Retinal pigment epithelial cell (primary cell): ENCODE data around the gene EFCAB5.

Experiments used
- DNase-seq: peaks from one replicate; pipeline ENCODE4 v3.0.0-alpha.2; 2010; ENCODE audit warnings: low read depth
- H3K4me3 ChIP-seq: 2 replicates; pipeline ENCODE4 v1.5.1; 2011; ENCODE audit warnings: mild to moderate bottlenecking, low read length, control low read depth, moderate library complexity
- TF ChIP-seq, protein P1 (sequence below): conservative IDR thresholded peaks from 2 replicates; pipeline ENCODE4 v1.5.1; 2011; ENCODE audit warnings: low read depth, low read length, control low read depth, inconsistent platforms

The EFCAB5 gene

DNA sequence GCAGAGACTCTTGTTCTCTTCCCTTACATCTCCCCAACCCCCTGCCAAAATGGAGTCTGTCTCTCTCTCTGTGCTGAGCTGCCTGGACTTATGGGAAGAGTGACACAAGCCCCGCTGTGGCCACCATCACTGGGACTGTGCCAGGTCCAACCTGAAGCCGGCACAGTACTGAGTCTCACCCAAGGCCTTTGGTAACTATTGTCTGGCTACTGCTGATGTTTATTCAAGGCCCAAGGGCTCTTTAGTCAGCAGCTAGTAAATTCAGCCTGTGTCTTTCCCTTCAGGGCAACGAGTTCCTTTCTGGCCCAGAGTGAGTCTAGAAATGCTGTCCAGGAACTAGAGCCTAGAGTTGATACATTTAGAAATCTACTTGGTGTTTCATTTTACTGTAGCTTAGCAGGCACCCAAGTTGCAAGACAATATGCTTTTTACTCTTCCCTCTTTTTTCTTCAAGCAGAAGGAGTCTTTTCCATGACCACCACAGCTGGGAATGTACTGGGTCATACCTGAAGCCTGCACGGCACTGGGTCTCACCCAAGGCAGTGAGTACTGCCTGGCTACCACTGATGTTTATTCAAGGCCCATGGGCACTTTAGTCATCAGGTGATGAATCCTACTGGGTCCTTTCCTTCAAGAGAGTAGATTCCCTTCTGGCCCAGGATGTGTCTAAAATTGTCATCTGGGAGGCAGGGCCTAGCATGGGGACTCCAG, 17.7 kb downstream of the EFCAB5 start:
- H3K4me3 ChIP-seq, result no peak overlapping the region
- DNase-seq, result no peak
- TF ChIP-seq, protein P1, sequence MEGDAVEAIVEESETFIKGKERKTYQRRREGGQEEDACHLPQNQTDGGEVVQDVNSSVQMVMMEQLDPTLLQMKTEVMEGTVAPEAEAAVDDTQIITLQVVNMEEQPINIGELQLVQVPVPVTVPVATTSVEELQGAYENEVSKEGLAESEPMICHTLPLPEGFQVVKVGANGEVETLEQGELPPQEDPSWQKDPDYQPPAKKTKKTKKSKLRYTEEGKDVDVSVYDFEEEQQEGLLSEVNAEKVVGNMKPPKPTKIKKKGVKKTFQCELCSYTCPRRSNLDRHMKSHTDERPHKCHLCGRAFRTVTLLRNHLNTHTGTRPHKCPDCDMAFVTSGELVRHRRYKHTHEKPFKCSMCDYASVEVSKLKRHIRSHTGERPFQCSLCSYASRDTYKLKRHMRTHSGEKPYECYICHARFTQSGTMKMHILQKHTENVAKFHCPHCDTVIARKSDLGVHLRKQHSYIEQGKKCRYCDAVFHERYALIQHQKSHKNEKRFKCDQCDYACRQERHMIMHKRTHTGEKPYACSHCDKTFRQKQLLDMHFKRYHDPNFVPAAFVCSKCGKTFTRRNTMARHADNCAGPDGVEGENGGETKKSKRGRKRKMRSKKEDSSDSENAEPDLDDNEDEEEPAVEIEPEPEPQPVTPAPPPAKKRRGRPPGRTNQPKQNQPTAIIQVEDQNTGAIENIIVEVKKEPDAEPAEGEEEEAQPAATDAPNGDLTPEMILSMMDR, result no peak

DNA sequence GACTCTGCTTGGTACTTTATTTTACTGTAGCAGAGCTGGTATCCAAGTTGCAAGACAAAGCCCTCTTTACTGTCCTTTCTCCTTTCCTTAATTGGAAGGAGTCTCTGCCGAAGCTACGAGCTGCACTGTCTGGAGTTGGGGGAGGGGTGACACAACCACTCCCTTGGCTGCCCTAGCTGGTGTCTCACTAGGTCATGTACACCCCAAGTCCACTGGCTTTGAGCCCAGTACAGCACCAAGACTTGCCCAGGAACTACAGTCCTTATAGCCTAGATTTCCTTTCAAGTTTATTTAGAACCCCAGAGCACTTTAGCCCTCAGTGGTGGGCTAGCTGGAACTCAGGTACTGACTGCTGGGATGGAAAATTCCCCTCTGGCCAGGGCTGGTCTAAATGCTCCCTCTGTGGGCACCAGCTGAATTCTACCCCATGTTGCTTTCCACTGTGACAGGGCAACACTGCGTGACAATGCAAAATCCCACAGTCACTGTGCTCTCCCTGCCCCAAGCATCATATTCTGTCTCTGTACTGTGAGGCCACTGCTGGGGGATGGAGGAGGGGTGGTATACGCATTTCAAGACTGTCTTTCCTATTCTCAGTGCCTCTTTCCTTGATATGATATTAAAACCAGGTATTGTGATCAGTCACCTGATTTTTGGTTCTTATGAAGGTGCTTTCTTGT, 18.4 kb downstream of the EFCAB5 start:
- H3K4me3 ChIP-seq, result no peak overlapping the region
- TF ChIP-seq, protein P1, result no peak
- DNase-seq, result no peak

DNA sequence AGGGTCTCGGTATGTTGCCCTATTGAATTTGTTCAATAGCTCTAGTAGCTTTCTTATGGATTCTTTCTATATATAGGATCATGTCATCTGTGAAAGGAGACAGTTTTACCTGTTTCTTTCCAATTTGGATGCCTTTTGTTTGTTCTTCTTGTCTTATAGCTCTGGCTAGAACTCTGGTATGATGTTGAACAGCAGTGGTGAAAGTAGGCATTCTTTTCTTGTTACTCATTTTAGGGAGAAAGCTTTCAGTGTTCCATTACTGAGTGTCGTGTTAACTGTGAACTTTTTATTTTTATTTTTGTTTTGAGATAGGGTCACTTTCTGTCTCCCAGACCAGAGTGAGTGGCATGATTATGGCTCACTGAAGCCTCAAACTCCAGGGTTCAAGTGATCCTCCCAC, 21.2 kb downstream of the EFCAB5 start:
- TF ChIP-seq, protein P1, result no peak
- no peak for DNase-seq
- no peak overlapping the region for H3K4me3 ChIP-seq

DNA sequence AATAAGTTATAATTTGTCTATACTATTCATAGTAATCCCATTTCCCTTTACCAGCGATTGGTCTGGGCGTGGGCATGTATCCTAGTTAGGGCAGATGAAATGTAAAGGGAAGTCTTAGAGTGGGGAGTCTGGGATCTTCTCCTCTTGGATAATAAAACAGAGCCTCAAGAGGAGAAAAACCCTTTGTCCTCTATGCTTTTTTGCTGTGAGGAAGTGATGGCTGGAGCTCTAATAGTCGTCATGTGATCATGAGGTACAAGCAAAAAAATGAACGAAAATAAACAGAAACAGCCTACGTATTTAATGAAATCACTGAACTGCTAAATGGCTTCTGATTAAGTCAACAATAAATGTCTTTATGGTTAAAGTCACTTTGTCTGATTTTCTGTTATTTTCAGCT, 26.8 kb downstream of the EFCAB5 start:
- no peak for DNase-seq
- no peak overlapping the region for H3K4me3 ChIP-seq

DNA sequence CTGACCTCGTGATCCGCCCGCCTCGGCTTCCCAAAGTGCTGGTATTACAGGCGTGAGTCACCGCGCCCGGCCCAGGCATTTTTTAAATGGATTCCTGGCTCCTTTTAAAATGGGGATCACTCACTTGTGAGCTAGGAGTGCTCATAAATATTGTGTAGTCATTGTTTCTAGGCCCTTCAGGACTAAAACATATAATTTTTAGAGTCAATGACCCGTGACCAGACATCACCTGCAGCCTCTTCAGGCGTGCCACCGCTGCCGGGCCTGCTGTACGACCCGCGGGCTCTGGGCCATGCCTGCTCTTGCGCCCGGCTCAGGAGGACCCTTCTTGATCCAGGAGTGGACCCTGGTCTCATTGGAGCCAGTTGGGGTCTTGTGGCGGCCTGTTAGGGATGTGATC, 30.8 kb downstream of the EFCAB5 start:
- TF ChIP-seq, protein P1, result no peak
- no peak overlapping the region for H3K4me3 ChIP-seq
- no peak for DNase-seq

More for the DNA sequence above, 26.8 kb downstream of the EFCAB5 start:
- TF ChIP-seq, protein P1, result no peak

DNA sequence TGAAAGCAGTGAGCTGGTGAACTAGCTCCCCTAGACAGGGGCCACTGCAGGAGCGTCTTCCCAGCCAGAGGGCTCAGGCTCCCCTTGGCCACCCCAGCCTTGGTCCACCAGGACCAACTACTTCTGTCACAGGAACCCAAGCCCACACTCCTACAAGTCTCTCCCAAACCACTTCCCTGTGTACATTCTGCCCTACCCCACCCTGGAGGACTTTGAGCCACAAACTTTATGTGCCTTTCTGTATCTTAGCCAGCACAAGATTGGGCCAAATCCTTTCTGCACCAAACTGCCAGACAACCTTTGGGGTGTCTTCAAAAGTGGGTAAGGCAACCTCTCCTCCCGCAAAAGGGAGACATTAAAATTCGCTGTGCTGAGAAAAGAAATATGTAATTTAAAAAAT, 31.6 kb downstream of the EFCAB5 start:
- H3K4me3 ChIP-seq, result no peak overlapping the region
- TF ChIP-seq, protein P1, result no peak
- no peak for DNase-seq

DNA sequence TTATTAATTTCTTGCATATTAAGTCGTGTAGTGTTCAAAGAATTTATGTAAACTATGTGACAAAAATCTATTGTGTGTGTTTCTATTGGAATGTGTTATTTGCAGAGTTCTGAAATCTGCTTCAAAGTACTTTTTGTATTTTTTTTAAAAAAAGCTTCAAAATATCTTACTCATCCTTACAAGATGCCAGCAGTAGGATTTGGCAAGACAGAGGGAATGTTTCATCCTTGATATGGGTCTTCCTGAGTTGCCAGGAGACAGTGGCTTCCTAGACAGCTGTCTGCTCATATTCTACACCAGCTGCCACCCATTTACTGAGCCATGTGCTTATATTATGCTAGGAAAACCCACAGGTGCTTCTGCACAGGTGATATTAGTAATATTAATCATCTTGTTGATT, 36.4 kb downstream of the EFCAB5 start:
- TF ChIP-seq, protein P1, result no peak
- DNase-seq, result no peak
- no peak overlapping the region for H3K4me3 ChIP-seq
